SK-N-MC (cell line): Measurements from ENCODE around the gene MKRN1.

Experiments used
- DNase-seq: peaks from one replicate; pipeline ENCODE4 v3.0.0-alpha.2; 2011; ENCODE audit warnings: low read depth, low spot score
- H3K27ac ChIP-seq: fragments of 200-600 bp; sonication (generic); 2 replicates; pipeline ENCODE4 v1.5.1; 2016; ENCODE audit warnings: mixed run types
- H3K36me3 ChIP-seq: fragments of 200-600 bp; sonication (generic); 2 replicates; pipeline ENCODE4 v1.6.1; 2017; ENCODE audit warnings: antibody characterized with exemption, low read length, mixed read lengths; ENCODE audit not compliant: insufficient read depth
- H3K4me3 ChIP-seq: fragments of 200-600 bp; sonication (generic); 2 replicates; pipeline ENCODE4 v1.5.1; 2016
- H3K9ac ChIP-seq: fragments of 200-600 bp; sonication (generic); 2 replicates; pipeline ENCODE4 v1.8.0; 2017; ENCODE audit warnings: mixed run types, mixed read lengths; ENCODE audit not compliant: insufficient read length
- H3K9me3 ChIP-seq: fragments of 200-600 bp; sonication (generic); 2 replicates; pipeline ENCODE4 v1.6.1; 2017; ENCODE audit warnings: low read depth, mild to moderate bottlenecking, antibody characterized with exemption, low read length, moderate library complexity, mixed read lengths
- EZH2 ChIP-seq: fragments of 200-600 bp; sonication (generic); IDR thresholded peaks from one replicate; pipeline ENCODE4 v1.6.1; 2017; ENCODE audit warnings: antibody characterized with exemption
- FOXP2 ChIP-seq: optimal IDR thresholded peaks from 2 replicates; pipeline ENCODE3; 2011; ENCODE audit warnings: mild to moderate bottlenecking, moderate library complexity; ENCODE audit not compliant: insufficient read depth; ENCODE audit errors: extremely low read length, control extremely low read depth
- POLR2AphosphoS5 ChIP-seq: IDR thresholded peaks from 2 replicates; pipeline ENCODE4 v1.6.1; 2012; ENCODE audit warnings: mild to moderate bottlenecking, low read depth, low read length, borderline replicate concordance

Gene MKRN1

GRCh38 chr7:140479062-140479738 lies at the start of gene MKRN1:
TSS of gene MKRN1 (minus strand) at chr7:140479505. CDS start at chr7:140479344, 161 bp downstream.
- no peak for TF ChIP-seq FOXP2
- TF ChIP-seq POLR2AphosphoS5, result peak; percentile 89
- Histone ChIP-seq H3K4me3 (peak within 1 kb of the TSS; percentile 95), H3K9me3 (no peaks in the 10 kb centered on the region), H3K36me3 (no peaks in the 10 kb centered on the region), H3K9ac (peak within 1 kb of the TSS; percentile 79), H3K27ac (0 out of 2 replicates have a peak within 1 kb of the TSS, but pooled peaks have one; percentile 3)
- peak; percentile 50 for DNase-seq

- Histone ChIP-seq H3K27ac (no peak overlapping the region), H3K9ac (no peak overlapping the region), H3K4me3 (no peak overlapping the region), H3K9me3 (no peaks in the 10 kb centered on the region), H3K36me3 (no peaks in the 10 kb centered on the region)
- TF ChIP-seq EZH2, result no peak
- TF ChIP-seq POLR2AphosphoS5, result no peak
- TF ChIP-seq FOXP2, result no peak
- no peak for DNase-seq
Measured at GRCh38 chr7:140526787-140527664, 47.7 kb upstream of the MKRN1 start.

GRCh38 chr7:140526214-140526613 lies 46.9 kb upstream of the MKRN1 start:
- Histone ChIP-seq H3K36me3 (no peaks in the 10 kb centered on the region), H3K9ac (no peak overlapping the region), H3K4me3 (no peak overlapping the region), H3K27ac (no peak overlapping the region), H3K9me3 (no peaks in the 10 kb centered on the region)
- TF ChIP-seq EZH2 (no peak), POLR2AphosphoS5 (no peak), FOXP2 (no peak)
- DNase-seq, result no peak

GRCh38 chr7:140525743-140526142 lies 46.4 kb upstream of the MKRN1 start:
- Histone ChIP-seq H3K27ac (no peak overlapping the region), H3K36me3 (no peaks in the 10 kb centered on the region), H3K9ac (no peak overlapping the region), H3K9me3 (no peaks in the 10 kb centered on the region), H3K4me3 (no peak overlapping the region)
- TF ChIP-seq POLR2AphosphoS5 (no peak), FOXP2 (no peak), EZH2 (no peak)
- no peak for DNase-seq

- H3K27ac ChIP-seq, result no peak overlapping the region
- H3K4me3 ChIP-seq, result no peak overlapping the region
- TF ChIP-seq FOXP2 (no peak), EZH2 (no peak), POLR2AphosphoS5 (no peak)
- no peak for DNase-seq
- H3K9ac ChIP-seq, result no peak overlapping the region
- H3K36me3 ChIP-seq, result no peaks in the 10 kb centered on the region
- no peaks in the 10 kb centered on the region for H3K9me3 ChIP-seq
Measured at GRCh38 chr7:140521421-140521820, 42.1 kb upstream of the MKRN1 start.

- Histone ChIP-seq H3K9ac (no peak overlapping the region), H3K36me3 (no peaks in the 10 kb centered on the region), H3K4me3 (no peak overlapping the region), H3K9me3 (no peaks in the 10 kb centered on the region), H3K27ac (no peak overlapping the region)
- no peak for DNase-seq
- TF ChIP-seq FOXP2, result no peak
- TF ChIP-seq EZH2, result no peak
- no peak for TF ChIP-seq POLR2AphosphoS5
Measured at GRCh38 chr7:140519007-140519399, 39.7 kb upstream of the MKRN1 start.

GRCh38 chr7:140518370-140519006 lies 39.2 kb upstream of the MKRN1 start:
- Histone ChIP-seq H3K9me3 (no peaks in the 10 kb centered on the region), H3K9ac (no peak overlapping the region), H3K4me3 (no peak overlapping the region), H3K27ac (no peak overlapping the region), H3K36me3 (no peaks in the 10 kb centered on the region)
- no peak for TF ChIP-seq FOXP2
- TF ChIP-seq EZH2, result no peak
- no peak for TF ChIP-seq POLR2AphosphoS5
- no peak for DNase-seq
